SH-SY5Y (cell line): ENCODE data around the gene HS3ST2.

Source experiments
- GATA2 ChIP-seq: IDR thresholded peaks from 2 replicates; pipeline ENCODE4 v1.6.1; 2011; ENCODE audit warnings: mild to moderate bottlenecking, low read depth, low read length
- GATA3 ChIP-seq: IDR thresholded peaks from 2 replicates; pipeline ENCODE4 v1.6.1; 2011; ENCODE audit warnings: low read depth, mild to moderate bottlenecking, low read length, moderate library complexity

GRCh38 chr16:22942811-22943210 is 128.8 kb downstream of the HS3ST2 start:
- no peak for TF ChIP-seq GATA3
- TF ChIP-seq GATA2, result no peak
